Bone marrow (tissue), 2 donors: Measurements from ENCODE around the gene POU2AF2.
"Not testable (repeated sequence)": the region's sequence is repeated elsewhere in the genome, so short reads cannot be mapped to it uniquely, and the experiment has no call there.

Experiments used
- DNase-seq, 2 donors: peaks; one replicate each; lab custom pipeline; 2025; lab: John Stamatoyannopoulos, UW

Gene POU2AF2

DNA sequence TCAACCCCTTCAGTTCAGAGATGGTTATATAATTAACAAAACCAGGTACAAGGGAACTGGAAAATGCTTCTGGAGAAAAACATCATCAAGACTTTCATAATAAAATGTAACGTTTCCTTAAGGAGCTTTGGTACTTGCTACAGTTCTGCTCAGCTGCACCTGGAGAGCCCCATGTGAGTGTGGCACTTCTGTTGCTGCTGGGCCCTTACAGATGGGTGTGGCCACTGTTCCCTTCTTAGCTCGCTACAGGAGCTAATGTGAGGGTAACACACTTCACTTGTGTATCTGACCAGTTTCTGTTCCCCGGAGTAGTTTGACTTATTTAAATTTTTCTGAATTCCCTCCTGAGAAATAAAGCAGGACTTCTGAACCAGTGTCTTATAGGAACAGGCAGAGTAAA, 56.8 kb downstream of the POU2AF2 start:
- no peak for DNase-seq

DNA sequence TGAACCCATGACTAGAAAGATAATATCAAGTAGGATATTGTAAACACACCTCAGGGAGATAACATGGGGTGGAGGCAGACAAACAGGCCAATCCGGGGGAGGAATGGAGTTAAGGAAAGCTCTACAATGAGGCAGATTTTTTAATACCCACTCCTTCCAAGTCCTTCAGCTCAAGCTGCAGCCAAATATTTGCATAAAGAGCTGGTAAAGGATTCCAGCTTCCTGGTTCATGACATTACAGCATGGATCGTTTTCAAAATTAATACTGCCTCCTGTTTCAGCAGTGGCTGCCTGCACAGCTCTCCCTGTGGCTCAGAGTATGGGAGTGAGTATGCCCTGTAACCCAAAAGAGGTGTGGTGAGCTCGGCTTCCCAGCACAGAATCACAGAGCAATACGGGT, 57.9 kb downstream of the POU2AF2 start:
- DNase-seq: no peak

DNA sequence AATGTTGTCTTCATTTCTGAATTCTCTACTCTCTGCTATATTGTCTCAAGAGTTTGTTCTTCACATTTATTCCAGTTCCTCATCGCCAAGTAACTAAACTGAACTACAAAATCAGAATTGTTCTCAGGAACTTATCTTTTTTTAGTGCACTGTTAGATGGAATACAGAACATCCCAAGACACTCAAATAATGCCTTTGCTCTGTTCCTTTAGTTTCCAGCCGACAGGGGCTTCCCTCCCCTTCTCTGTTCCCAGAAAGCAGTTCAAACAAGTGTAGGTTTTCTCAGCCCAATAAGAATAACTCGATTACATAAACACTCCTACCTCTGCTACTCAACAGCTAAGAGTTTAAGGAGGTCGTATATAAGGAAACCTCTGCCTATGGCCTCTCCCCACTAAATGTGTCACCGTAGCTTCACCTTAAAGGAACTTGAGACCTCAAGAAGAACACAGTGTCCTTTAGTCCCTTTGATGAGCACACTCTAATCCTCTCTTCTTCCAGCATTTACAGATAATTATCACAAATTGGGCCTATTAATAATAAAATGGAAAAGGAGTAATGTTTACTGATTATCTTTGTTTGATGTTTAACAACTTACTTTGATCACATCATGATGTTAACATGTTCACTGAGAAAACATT, 59.8 kb downstream of the POU2AF2 start:
- DNase-seq: no peak

DNA sequence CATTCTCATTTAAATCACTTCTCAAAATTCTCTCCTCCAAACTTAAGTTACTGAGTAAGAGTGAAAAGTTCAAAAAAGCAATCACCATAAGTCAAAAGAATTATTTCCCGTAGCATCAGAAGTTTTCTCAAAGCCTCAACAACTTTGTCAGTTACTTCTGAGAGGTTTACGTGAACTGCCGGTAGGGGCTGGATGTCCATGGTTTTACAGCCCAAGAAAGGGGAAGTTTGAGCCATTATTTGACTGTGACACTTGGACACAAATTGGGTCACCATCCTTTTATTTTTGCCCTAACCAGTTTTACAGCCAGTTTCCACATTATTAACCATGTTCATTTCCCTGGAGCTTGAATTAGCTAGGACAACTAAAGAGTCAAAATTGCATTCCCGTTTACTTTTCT, 60.4 kb downstream of the POU2AF2 start:
- no peak for DNase-seq

DNA sequence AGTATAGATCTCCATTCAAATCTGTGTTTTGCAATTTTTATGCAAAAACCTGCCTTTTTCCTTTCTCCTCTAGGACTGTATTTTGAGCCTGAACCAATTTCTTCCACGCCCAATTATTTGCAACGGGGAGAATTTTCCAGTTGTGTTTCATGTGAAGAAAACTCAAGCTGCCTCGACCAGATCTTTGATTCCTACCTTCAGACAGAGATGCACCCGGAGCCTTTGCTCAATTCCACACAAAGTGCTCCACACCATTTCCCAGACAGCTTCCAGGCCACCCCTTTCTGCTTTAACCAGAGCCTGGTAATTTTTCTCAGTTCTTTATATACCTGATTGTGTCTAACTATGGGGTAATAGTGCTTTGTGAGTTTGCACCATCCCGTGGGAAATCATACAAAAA, 60.8 kb downstream of the POU2AF2 start:
- no peak for DNase-seq

DNA sequence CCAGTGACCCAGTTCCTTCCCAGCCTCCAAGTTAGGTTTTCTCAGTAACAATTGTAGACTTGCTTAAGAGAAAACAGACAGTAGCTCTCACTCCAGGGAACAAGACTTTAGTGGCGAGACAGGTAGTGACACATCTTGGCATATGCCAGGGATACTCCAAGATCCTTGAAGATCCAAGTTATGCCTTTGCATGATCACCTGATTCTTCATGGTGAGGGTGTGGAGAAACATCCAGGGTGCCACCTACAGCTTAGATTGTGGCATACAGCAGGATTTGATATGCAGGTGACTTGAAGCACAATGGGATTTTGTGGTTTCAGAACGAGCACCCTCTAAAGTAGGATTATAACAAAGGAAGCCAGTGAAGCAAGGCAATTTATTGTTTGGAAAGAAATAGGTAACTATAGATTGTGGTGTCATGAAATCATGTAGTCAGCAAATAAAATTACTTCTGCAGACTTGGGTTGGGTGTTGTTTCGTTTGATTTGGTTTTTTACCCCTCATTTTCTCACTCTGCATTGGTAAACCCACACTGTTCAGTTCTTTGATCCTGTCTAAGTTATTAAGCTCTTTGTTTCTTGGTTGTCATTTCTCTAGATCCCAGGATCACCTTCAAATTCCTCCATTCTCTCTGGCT, 62.1 kb downstream of the POU2AF2 start:
- DNase-seq: no peak

DNA sequence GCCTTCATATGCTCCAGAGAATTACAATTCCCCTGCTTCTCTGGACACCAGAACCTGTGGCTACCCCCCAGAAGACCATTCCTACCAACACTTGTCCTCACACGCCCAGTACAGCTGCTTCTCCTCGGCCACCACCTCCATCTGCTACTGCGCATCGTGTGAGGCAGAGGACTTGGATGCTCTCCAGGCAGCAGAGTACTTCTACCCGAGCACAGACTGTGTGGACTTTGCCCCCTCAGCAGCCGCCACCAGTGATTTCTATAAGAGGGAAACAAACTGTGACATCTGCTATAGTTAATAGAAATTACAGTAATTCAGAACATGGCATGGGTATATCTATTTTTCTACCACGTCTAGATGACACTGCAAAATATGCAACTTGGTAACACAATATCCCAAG, 62.6 kb downstream of the POU2AF2 start:
- DNase-seq: no peak

DNA sequence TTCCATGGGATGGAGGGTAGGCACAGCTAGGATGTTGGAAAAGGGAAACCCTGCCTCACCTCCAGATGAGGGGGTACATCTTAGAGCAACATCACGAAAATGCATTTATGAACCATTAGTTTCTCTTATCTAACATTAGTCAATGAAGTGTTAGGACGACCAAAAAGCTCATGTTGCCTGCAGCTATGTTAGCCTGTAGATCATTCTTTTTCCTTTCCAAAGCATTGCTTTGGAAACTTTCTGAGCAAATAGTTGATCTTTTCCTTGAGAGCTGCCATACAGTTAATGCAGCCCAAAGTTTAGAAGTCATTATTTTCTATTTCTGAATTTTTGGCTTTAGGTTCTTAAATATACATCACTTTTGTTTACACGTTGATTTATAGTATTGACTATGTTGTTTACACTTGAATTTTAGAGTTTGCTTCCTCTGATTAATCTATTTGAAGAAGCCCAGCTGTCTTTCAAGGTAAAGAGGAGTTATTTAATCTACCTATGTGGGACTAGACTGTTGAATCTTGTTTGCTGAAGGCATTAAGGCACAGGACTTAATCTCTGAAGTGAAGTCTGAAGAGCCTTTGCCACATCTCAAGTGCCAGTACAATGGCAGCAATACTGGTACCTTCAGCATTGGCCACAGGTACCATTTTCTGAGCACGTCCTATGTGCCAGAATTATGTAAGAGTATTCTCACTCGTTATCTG, 63.8 kb downstream of the POU2AF2 start:
- no peak for DNase-seq

DNA sequence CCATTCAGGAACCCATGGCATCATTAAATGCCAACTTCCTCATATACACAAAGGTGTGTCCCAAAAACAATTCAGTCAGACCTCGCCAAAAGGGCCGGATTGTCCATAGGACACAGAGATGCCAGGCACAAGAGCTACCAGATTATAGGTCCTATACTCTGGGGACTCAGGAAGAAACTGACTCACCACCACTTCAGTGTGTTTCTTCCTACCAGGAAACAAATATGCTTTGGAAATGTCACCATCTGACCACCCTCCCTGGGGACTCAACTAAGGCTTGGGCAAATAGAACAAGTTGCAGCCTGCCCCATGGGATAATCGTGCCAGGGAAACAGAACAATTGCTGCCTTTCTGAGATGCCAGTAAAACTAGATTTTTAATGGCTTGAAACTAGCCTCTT, 64.6 kb downstream of the POU2AF2 start:
- no peak for DNase-seq

DNA sequence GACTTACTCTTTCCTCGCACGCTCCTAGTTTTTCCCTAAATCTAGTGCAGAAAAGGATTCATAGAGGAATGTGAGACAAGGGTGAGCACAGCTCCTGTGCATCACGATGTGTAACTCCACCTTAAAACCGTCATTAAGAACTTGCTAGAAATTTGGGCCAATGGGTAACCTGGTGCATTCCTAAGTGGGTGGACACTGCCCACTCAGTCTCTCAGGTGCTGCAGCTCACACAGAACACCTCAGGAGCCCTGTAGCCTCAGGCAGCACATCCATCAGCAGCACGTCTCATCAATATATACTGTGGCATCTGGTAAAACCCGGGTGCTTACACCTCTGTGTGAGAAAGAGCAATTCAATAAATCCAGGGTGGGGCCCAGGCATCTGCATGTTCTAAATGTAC, 65.2 kb downstream of the POU2AF2 start:
- DNase-seq: no peak

DNA sequence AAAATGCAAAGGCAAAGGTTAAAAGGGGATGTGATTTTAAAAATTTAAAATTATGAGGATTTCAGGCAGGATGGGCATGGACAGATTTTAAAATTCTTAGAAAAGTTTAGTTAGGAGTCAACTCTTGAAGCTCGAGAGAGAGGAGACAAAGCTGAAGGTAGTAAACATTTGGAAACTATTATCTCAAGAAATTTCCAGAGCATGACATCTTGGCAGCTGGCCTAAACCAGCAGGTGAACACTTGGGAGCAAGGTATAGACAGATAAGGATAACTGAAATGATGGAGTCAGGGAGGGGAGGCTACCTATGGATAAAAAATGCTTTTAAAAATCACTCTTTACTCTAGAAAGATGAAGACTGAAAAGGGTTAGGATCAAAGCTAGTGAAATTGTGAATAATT, 66.6 kb downstream of the POU2AF2 start:
- no peak for DNase-seq

DNA sequence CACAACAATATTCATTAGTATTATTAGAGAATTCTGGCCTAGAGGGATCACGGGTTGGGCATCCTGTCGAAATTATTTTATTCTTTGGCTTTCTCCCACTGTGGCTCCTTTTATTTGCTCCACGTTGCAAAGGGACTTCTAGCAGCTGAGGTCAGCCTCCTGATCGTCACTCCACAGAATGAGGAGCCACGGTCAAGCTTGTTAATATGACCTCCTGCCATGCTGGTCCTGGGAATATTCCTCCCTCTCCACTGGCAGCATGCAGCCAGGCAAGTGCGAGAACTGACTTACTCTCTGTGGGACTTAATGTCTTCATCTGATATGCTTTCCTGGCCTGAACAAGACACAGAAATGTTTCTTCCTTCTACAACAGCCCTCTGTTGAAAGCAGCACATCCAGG, 73.8 kb downstream of the POU2AF2 start:
- no peak for DNase-seq

DNA sequence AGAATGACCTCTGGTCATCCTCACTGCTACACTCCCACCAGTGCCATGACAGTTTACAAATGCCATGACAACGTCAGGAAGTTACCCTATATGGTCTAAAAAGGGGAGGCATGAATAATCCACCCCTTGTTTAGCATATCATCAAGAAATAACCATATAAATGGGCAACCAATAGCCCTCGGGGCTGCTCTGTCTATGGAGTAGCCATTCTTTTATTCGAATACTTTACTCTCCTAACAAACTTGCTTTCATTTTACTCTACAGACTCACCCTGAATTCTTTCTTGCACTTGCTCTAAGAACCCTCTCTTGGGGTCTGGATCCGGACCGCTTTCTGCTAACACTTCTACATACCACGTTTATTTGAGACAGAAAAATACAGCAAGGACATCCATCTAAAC, 74.7 kb downstream of the POU2AF2 start:
- not testable (repeated sequence) for DNase-seq

DNA sequence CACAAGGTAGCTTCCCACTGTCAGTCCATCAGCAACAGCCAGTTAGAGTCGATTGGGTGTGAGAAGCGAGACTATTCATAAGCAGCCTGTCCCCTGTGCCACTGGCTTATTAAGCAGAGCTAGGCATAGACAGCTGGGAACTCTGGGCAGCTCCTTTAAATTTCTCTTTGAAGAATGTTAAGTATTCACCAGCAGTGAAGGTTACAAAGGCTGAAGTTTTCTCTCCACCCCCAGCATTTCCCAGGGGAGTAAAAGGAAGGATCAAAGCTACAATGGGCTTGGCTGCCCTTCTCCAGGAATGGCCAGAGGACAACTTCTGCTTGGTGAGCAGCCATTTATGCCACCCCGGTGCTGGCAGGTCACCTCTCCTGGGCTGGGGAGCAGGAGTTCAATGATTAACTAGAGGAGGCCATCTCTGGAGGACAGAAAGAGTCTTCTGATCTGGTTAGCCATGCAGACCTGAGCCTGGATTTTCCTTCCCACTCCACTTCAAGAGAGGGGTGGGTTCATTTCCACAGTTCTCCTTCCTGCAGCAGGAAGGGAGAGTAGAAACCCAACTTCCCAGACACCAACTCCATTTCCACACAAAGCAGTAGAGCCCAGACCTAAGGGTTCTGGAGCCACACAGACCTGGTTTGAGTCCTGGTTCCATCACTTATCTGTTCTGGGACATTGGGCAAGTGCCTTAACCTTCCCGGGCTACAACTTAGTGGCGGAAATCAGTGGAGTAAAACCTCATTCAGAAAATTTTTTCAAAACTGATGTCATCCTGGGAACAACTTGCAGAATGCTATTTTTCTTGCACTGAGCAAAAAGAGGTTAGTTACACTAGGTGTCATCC, 75.4 kb downstream of the POU2AF2 start:
- no peak for DNase-seq

DNA sequence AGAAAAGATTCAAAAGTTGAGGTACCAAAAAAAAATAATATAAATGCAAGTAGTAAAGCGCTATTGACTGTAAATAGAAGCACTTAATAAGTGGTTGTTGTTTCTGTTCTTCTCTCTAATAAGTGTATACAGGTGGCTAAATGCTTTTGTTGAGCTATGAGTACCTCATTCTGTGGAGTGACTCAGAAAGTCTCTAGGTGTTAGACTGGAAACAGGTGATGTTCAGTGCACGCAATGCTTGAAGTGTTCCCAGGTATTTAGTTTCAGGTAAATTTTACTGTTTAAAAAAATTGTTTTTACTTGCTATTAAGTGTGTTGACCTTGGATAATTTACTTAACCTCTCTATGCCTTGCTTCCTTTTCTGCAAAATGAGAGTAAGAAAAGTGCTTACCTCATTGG, 77.0 kb downstream of the POU2AF2 start:
- DNase-seq: no peak

DNA sequence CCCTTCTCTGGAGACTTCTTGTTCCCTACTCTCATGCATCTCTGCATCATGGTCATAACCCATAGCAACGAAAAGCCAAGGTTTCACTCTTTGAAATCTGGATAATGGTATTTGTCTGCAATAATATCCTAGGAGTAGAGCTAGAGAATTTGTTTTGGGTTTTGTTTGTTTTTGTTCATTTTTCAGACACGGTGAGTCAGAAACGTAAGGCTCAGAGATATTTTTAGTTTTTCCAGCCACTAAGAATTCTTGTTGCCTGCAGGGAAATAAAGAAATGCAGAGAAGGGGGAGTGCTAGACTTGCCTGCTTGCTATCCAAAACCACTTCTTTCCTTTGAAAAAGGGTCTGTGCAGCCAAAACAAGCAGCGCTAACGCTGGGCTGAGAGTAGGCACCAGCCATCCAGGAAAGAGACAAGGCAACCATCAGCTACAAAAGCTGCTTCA, 78.8 kb downstream of the POU2AF2 start:
- no peak for DNase-seq

DNA sequence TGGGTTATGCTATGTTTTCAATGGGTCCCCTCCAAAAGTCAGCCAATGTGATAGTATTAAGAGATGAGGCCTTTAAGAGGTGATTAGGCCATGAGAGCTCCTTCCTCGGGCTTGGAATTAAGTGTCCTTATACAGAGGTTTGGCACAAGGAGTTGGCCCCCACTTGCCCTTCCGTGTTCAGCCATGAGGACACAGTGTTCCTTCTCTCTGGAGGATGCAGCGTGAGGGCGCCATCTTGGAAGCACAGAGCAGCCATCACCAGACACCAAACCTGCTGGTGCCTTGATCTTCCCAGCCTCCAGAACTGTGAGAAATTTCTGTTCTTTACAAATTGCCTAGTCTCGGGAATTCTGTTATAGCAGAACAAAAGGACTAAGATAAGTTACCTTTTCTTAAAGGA, 79.7 kb downstream of the POU2AF2 start:
- no peak for DNase-seq

DNA sequence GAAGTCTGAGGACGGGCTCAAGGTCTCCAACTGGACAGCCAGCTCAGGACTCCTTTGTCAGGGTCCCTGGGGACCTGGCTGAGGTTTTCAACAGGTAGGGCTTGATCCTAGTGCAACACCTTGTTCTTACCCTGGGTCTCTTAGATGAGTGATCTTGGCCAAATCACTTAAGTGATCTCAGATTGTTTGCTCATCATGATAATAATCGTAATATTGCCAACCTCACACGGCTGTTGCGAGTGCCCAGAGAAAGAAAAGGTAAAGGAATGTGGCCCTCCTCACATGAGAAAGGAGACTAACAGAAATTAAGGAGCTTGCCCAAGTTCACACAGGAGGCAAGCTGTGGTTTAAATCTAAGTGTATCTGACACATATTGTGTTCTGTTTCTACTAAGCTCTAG, 81.3 kb downstream of the POU2AF2 start:
- DNase-seq: no peak

DNA sequence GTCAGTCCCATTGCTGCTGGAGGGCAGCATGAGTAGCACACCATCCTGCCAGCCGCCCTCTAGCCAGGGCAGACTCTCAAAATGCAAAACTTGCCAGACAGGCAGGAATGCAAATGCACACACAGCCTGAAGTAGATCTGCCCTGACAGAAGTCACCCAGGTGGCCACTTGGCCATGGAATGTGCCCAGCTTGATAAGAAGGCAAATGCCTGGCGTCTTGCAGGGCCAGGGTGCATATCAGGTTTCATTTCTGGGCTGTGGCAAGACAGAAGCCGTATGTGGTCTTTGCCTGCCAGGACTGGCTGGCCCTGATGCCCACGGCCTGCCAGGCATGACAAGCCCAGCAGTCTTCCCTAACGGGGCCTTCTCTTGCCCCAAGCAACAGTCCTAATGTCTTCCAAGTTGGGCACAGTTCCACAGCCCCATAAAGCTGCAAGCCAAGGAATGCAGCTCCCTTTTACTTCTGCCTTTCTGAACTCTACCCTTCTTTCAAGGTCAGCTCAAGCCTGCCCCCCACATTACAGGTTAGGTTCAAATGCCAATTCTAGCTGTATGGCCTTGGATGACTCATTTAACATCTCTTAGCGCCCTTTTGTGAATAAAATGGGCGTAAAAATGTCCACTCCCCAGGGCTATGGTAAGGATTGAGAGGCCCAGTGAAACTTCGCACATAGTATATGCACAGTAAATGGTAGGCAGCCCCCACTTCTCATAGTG, 82.5 kb downstream of the POU2AF2 start:
- no peak for DNase-seq

DNA sequence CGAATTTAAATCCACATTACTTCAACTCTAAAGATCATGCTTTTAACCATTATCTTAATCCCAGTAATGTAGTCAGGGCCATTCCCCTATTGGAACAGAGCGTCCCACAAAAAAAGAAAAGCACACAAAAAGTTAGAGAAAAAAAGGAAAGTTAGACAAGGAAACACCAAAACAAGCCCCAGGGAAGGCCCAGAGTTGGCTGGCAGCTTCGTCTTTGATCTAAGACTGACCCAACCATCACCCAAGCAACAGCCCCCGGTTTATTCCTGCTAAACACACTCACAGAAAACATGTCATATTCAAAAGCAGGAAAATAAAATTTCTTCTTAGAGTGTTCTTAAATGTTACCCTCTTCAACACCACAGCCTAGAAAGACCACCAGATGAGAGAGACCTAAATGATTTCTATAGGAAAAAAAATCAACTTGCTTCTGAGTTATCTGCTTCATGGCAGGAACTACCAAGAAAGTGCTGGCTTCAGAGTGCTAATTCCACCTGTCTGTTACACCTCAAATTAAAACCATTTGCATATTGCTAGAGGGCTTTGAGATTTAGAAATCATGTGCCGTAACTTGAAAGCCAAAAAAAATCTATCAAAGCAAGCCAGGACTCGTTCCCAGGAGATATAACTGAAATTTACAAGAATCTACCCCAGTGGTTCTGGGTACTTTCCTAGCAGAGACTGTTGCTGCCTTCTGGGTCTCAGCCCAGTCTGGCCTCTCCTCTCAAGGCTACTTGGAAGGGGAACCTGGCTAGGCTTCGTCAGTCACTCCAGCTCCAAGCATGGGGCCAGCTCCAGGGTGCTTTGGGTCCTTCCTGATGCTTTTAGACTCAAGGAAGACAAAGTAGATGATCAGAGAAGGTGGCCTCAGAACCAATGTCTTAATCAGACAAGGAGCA, 84.0 kb downstream of the POU2AF2 start:
- DNase-seq: no peak
